NCI-H2196 treated with DMSO at 0.1 percent for 48 hours (cell line): ENCODE results near the gene ZNF546.
A peak's percentile ranks its signal among the peaks of the same experiment; 100 is the strongest.

Experiments
- DNase-seq: peaks from one replicate; lab custom pipeline; 2025; ENCODE audit not compliant: unreplicated experiment; lab: John Stamatoyannopoulos, UW

The ZNF546 gene

DNA sequence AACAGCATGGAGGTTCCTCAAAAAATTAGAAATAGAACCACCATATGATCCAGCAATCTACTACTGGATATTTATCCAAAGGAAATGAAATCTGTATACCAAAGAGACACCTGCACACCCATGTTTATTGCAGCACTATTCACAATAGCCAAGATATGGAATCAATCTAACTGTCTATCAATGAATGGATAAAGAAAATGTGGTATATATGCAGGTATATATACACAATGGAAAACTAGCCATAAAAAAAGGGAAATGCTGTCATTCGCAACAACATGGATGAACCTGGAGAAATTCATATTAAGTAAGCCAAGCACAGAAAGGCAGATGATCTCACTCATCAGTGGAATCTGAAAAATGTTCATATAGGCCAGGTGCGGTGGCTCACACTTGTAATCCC, 56.6 kb downstream of the ZNF546 start:
- DNase-seq: no peak

DNA sequence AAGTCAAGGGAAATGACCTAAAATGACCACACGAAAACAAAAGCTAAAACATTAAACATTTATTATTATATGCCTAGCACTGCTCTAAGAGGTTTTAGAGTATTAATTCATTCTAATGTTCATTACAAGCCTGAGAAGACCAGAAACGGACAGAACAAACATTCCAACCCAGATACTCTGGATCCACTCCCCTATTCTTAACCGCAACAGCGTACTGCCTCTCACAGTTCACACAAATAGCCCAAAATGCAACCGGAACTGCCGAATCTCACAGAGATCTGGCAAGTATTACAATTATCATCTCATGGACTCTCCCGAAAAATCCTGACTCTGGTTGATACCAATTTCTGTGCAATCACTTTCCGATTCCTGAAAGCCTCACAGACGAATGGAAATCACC, 57.8 kb downstream of the ZNF546 start:
- DNase-seq: no peak

DNA sequence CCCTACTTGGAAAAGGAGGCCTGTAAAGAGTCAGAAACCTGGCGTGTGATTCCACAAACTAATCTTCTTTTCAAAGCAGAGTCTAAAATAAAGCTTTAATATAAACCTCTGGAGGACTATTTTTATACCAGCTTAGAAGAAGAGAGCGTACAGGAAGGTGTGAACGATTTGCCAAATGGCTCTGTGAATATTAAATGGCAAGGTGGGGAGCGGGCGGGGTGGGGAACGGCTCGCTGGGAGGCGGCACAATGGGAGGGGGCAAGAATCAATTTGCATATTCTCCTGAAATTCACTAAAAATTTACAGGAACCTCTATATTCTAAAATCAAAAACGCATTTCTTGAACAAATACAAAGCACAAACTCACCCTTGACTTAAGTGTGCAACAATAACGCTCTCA, 58.2 kb downstream of the ZNF546 start:
- no peak for DNase-seq

DNA sequence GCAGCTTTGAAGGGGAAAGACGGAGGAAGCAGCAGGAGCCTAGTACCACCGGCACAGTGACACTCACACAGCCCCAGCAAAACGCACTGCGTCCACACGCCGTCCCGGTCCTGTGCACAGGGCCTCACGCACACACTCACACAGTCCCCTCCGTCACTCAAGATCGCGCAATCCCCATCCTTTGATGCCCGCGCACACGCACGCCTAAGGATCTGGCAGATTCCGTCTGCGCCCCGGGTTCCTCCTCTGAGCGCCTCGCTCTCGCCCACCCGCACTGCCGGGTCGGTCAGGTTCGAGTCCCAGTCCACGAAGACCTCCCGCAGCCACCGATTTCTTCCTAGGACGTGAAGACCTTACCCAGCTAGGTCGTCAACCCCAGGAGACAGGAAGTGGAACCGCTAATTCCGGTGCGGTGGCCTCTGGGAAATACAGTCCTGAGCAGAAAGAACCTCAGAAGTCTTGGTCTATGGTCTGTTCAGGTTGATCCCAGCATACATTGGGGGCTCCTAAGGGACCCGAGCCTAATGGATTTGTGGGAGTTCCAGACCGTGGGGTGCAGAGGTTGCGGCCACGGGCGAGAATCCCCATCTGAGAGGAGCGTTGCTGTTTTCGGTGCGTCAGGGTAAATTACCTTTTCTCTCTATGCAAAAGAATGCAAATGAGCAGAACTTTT, 59.1 kb downstream of the ZNF546 start, which contains the start of gene ZNF780B:
Gene ZNF780B, minus strand, starts transcription at position 400 of the 673 bp plus-strand sequence. CDS start 5,899 bp downstream, outside the sequence.
- DNase-seq: peak; percentile 5

DNA sequence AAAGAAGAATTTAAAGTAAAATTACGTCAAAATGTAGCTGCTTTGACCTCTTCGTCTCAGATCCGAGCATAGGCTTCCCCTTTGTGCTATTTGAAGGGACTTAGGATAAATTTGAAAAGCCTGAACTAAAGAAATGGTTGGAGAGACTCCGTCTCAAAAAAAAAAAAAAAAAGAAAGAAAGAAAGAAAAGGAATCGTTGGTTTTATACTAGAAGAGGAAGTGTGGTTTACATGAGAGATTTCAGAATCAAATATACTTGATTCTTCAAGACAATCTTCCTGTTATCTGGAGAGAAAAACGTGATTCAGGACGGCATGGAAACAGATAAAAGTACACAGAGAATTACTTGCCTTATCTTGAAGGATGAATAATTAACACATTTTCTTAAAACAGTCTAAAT, 59.6 kb downstream of the ZNF546 start:
- no peak for DNase-seq

DNA sequence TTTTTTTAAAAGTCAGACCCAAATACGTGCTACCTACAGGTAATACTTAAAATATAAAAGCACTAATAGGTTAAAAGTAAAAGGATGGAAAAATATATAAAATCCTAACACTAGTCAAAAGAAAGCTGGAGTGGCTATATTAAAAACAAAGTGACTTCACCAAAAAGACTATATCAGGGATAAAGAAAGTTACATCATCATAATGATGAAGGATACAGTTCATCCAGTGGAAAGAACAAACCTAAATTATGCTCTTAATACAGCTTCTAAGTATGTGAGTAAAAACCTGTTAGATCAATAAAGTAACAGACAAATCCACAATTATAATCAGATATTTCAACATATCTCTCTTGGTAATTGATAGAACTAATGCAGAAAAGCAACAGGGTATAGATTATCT, 60.3 kb downstream of the ZNF546 start:
- no peak for DNase-seq

DNA sequence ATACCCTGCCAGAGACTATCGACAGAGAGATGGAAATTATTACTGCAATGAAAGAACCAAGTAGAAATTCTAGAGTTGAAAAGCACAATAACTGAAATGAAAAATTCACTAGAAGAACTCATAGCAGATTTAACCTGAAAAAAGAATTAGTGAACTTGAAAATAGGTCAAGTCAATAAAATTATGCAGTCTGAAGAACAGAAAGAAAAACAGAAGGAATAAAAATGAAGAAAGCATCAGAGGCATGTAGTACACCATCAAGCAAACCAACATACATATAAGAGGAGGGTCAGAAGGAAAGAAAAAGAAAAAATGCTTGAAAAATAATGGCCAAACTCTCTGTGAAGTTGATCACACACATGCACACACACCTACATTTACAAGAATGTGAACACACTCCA, 62.8 kb downstream of the ZNF546 start:
- DNase-seq: no peak

DNA sequence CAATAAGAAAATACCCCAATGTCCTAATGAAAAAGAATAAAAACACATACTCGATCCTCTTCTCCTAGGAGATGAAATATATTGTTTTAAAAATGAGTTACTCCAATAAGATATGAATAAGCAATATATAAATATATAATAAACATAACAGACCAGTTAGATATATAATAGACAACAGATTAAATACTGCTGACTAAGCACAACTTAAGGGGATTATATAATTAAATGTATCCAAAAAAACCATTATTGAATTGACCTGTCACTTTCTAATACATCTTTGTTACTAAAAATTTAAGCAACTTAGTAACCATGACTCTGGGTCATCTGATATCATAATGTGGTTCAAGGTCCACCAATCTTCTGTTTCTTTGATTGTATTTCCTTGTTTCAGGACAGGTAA, 73.2 kb downstream of the ZNF546 start:
- DNase-seq: no peak
